HG02852 (cell line): ENCODE data around the gene ANLN.
A peak's percentile ranks its signal among the peaks of the same experiment; 100 is the strongest.
"Not testable (repeated sequence)": the region's sequence is repeated elsewhere in the genome, so short reads cannot be mapped to it uniquely, and the experiment has no call there.

Experiments used
- ATAC-seq: cut with Tn5 transposase; IDR thresholded peaks from one replicate; pipeline ENCODE4 v1.9.1; 2021; ENCODE audit warnings: mild to moderate bottlenecking, moderate library complexity; ENCODE audit not compliant: unreplicated experiment

ANLN gene

GRCh38 chr7:36372156-36372555, 17.5 kb upstream of the ANLN start:
- no peak for ATAC-seq

- not testable (repeated sequence) for ATAC-seq
These were observed 11.1 kb upstream of the ANLN start for GRCh38 chr7:36378555-36378954.

GRCh38 chr7:36379831-36380504, 9.7 kb upstream of the ANLN start:
- no peak for ATAC-seq

GRCh38 chr7:36381056-36381455, 8.6 kb upstream of the ANLN start:
- no peak for ATAC-seq

GRCh38 chr7:36383284-36383683, 6.4 kb upstream of the ANLN start:
- ATAC-seq, result not testable (repeated sequence)

GRCh38 chr7:36385646-36386045, 4.0 kb upstream of the ANLN start:
- ATAC-seq, result not testable (repeated sequence)

- no peak for ATAC-seq
These were observed 2.0 kb upstream of the ANLN start for GRCh38 chr7:36387435-36388231.

- ATAC-seq, result no peak
These were observed 1.2 kb upstream of the ANLN start for GRCh38 chr7:36388423-36388822.

GRCh38 chr7:36390199-36391090, 783 bp downstream of the ANLN start:
- peak; percentile 18 for ATAC-seq

GRCh38 chr7:36391436-36392198, 2.0 kb downstream of the ANLN start:
- peak; percentile 43 for ATAC-seq

- ATAC-seq, result no peak
These were observed 4.2 kb downstream of the ANLN start for GRCh38 chr7:36393826-36394225.

GRCh38 chr7:36395171-36395894, 5.7 kb downstream of the ANLN start:
- no peak for ATAC-seq

GRCh38 chr7:36396150-36396549, 6.5 kb downstream of the ANLN start:
- no peak for ATAC-seq

- ATAC-seq, result no peak
These were observed 10.4 kb downstream of the ANLN start for GRCh38 chr7:36400036-36400435.

GRCh38 chr7:36400606-36401005, 10.9 kb downstream of the ANLN start:
- ATAC-seq, result no peak

- no peak for ATAC-seq
These were observed 13.8 kb downstream of the ANLN start for GRCh38 chr7:36403452-36403851.

- ATAC-seq, result no peak
These were observed 15.2 kb downstream of the ANLN start for GRCh38 chr7:36404639-36405408.

GRCh38 chr7:36405409-36405803, 15.7 kb downstream of the ANLN start:
- no peak for ATAC-seq

GRCh38 chr7:36406156-36406555, 16.5 kb downstream of the ANLN start:
- ATAC-seq, result no peak
